ENCODE data around the gene MITF.

DNA sequence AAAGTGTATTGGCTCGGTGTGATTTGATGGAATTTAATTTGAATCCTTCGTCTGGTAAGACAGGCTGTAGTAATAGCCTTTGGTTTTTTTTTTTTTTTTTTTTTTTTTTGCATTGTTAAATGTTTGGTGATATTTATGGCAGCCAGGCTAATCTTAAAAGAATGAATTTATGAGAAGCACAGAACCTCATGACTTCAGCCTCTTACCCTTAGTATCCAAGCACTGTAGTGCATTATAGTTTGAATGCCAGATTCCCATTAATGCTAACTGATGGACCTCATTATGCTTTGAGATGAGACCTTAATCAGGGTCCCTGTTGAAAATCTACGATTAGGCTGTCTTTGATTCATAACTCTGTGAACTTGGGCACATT is 149.7 kb downstream of the MITF start:
- TF ChIP-seq POLR2AphosphoS5 (IDR thresholded peaks at IDR 0.05; ENCODE audit: borderline replicate concordance, low read depth, low read length) (no peak), EZH2 (IDR thresholded peaks at IDR 0.05) (no peak), FOXP2 (optimal IDR thresholded peaks at IDR 0.05; ENCODE audit: control extremely low read depth, extremely low read length, insufficient read depth) (no peak)
